ENCODE measurements around the gene SPATA21. TPM values are rescaled to one million over a fixed set of nuclear protein-coding genes. Genes with fewer than 3 reads are reported as not detected.

The SPATA21 gene
- total and polyA plus RNA-seq, 10 of the 15 experiments (the other 5 are each of a cell fraction or from before 2014, with no cell fraction given) = 0.05 to 1.1 (median 0.24) TPM; not detected in 1

GRCh38 chr1:16420424-16421118 is 16.7 kb downstream of the SPATA21 start (continued):
- TF ChIP-seq, protein P1, sequence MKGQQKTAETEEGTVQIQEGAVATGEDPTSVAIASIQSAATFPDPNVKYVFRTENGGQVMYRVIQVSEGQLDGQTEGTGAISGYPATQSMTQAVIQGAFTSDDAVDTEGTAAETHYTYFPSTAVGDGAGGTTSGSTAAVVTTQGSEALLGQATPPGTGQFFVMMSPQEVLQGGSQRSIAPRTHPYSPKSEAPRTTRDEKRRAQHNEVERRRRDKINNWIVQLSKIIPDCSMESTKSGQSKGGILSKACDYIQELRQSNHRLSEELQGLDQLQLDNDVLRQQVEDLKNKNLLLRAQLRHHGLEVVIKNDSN (IDR thresholded peaks at IDR 0.05; ENCODE audit: borderline replicate concordance, extremely low read length, insufficient read depth, low read depth, low read length) = no peak
- TF ChIP-seq, protein P2, sequence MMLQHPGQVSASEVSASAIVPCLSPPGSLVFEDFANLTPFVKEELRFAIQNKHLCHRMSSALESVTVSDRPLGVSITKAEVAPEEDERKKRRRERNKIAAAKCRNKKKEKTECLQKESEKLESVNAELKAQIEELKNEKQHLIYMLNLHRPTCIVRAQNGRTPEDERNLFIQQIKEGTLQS (IDR thresholded peaks at IDR 0.05; ENCODE audit: borderline replicate concordance, extremely low read depth, low read depth, low read length) = no peak
- TF ChIP-seq GATAD2B (conservative IDR thresholded peaks at IDR 0.05; ENCODE audit: low read depth) (no peak), WRNIP1 (IDR thresholded peaks at IDR 0.05; ENCODE audit: borderline replicate concordance, low read depth, low read length) (no peak), MAX (IDR thresholded peaks at IDR 0.05; ENCODE audit: low read depth, low read length) (no peak), RBBP5 (conservative IDR thresholded peaks at IDR 0.05) (no peak), POLR2AphosphoS2 (IDR thresholded peaks at IDR 0.05; ENCODE audit: low read depth, low read length) (no peak), CHD4 (IDR thresholded peaks at IDR 0.05) (no peak), IKZF2 (IDR thresholded peaks at IDR 0.05) (peak; percentile 62 to 72; a peak in 3 of 4 replicates), SP1 (IDR thresholded peaks at IDR 0.05; ENCODE audit: low read depth, low read length) (no peak), KAT2A (conservative IDR thresholded peaks at IDR 0.05; ENCODE audit: control insufficient read depth, low read depth, low read length) (no peak), EED (IDR thresholded peaks at IDR 0.05; ENCODE audit: low read depth) (peak; percentile 66), CBFB (IDR thresholded peaks at IDR 0.05; ENCODE audit: low read depth) (no peak), RUNX3 (IDR thresholded peaks at IDR 0.05; ENCODE audit: low read length) (peak; percentile 90), ZNF274 (IDR thresholded peaks at IDR 0.05; ENCODE audit: insufficient read depth, insufficient read length) (no peak), KLF5 (IDR thresholded peaks at IDR 0.05; ENCODE audit: partially characterized antibody) (no peak), ZNF24 (IDR thresholded peaks at IDR 0.05) (no peak), CHD2 (IDR thresholded peaks at IDR 0.05; ENCODE audit: borderline replicate concordance, low read depth, low read length) (peak; percentile 44; the same call in 1 of the 2 replicates), STAT1 (conservative IDR thresholded peaks at IDR 0.05) (no peak), ASH2L (IDR thresholded peaks at IDR 0.05; ENCODE audit: borderline replicate concordance, low read depth) (no peak), NR2C1 (IDR thresholded peaks at IDR 0.05) (no peak), STAT3 (IDR thresholded peaks at IDR 0.05; ENCODE audit: low read depth, low read length) (no peak), NR2F1 (conservative IDR thresholded peaks at IDR 0.05) (no peak), BCLAF1 (IDR thresholded peaks at IDR 0.05) (no peak), NBN (IDR thresholded peaks at IDR 0.05) (peak; percentile 73; the same call in 1 of the 2 replicates)
- TF ChIP-seq, protein P3, sequence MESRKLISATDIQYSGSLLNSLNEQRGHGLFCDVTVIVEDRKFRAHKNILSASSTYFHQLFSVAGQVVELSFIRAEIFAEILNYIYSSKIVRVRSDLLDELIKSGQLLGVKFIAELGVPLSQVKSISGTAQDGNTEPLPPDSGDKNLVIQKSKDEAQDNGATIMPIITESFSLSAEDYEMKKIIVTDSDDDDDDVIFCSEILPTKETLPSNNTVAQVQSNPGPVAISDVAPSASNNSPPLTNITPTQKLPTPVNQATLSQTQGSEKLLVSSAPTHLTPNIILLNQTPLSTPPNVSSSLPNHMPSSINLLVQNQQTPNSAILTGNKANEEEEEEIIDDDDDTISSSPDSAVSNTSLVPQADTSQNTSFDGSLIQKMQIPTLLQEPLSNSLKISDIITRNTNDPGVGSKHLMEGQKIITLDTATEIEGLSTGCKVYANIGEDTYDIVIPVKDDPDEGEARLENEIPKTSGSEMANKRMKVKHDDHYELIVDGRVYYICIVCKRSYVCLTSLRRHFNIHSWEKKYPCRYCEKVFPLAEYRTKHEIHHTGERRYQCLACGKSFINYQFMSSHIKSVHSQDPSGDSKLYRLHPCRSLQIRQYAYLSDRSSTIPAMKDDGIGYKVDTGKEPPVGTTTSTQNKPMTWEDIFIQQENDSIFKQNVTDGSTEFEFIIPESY (IDR thresholded peaks at IDR 0.05) = no peak

Data from GM12878 (cell line).